Measurements from ENCODE around the gene TMEM132E.

GRCh38 chr17:34669511-34669910, 90.1 kb downstream of the TMEM132E start:
- TF ChIP-seq EP300 (IDR thresholded peaks at IDR 0.05; ENCODE audit: borderline replicate concordance in 1 of 2, control insufficient read depth in 1 of 2, low read depth in 2 of 2, low read length in 2 of 2) (no peak), CEBPZ (IDR thresholded peaks at IDR 0.05; ENCODE audit: low read depth, low read length) (no peak), SP1 (IDR thresholded peaks at IDR 0.05; ENCODE audit: low read depth, low read length) (no peak), GABPA (IDR thresholded peaks at IDR 0.05; ENCODE audit: low read depth) (no peak), POLR2AphosphoS5 (IDR thresholded peaks at IDR 0.05; ENCODE audit: low read length) (no peak), EZH2 (IDR thresholded peaks at IDR 0.05; ENCODE audit: borderline replicate concordance, control insufficient read depth, low read depth, low read length) (no peak)
- TF ChIP-seq, protein P1, sequence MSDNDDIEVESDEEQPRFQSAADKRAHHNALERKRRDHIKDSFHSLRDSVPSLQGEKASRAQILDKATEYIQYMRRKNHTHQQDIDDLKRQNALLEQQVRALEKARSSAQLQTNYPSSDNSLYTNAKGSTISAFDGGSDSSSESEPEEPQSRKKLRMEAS (IDR thresholded peaks at IDR 0.05; ENCODE audit: low read depth, low read length): no peak

Data from GM12878 (cell line).